ENCODE measurements around the gene TAS2R60. TPM values are rescaled to one million over a fixed set of nuclear protein-coding genes. Genes with fewer than 3 reads are reported as not detected.

TAS2R60 gene
- total and polyA plus RNA-seq, 2 of the 4 experiments (the other 2 are of a cell fraction): not detected

- no peak overlapping the region for H4K91ac ChIP-seq (ENCODE audit: insufficient read depth, low read depth, low read length)
- H2AFZ ChIP-seq (replicated peaks; ENCODE audit: low read length, poor library complexity): no peak overlapping the region
- in situ Hi-C loops (cut with MboI; ENCODE audit: low sequenced_read_pairs) (no loop called here), dilution Hi-C loops (cut with HindIII; ENCODE audit: low sequenced_read_pairs, unreplicated experiment) (no loop called here), intact Hi-C loops (cut with micrococcal nuclease) (loop anchor here (5.0 kb wide), 1 partner anchor 75 kb away; no protein-coding TSS in a partner anchor)
- DNase-seq (peak; percentile 62), ATAC-seq (ENCODE audit: low read depth) (peak; percentile 55)
- H4K5ac ChIP-seq (ENCODE audit: low read depth, low read length): no peak overlapping the region
- no peak overlapping the region for H3K9ac ChIP-seq (ENCODE audit: low read depth, low read length)
- H3K56ac ChIP-seq (ENCODE audit: extremely low read depth, insufficient read depth, low read length): no peak overlapping the region
- no peak overlapping the region for H3K4ac ChIP-seq (ENCODE audit: low read depth, low read length)
- H3K27ac ChIP-seq (ENCODE audit: insufficient read depth, low read length): no peak overlapping the region
- H2BK15ac ChIP-seq (ENCODE audit: low read depth, low read length): no peak overlapping the region
- TF ChIP-seq FOS (IDR thresholded peaks at IDR 0.05; ENCODE audit: low read depth, low read length) (no peak), CHD1 (IDR thresholded peaks at IDR 0.05; ENCODE audit: low read depth, low read length) (no peak), MXI1 (IDR thresholded peaks at IDR 0.05; ENCODE audit: borderline replicate concordance, low read depth, low read length) (no peak), CTCF (conservative IDR thresholded peaks at IDR 0.05; ENCODE audit: low read depth, low read length) (no peak), ELK1 (IDR thresholded peaks at IDR 0.05; ENCODE audit: borderline replicate concordance, low read depth, low read length) (no peak), USF2 (IDR thresholded peaks at IDR 0.05; ENCODE audit: low read depth, low read length) (0 out of 2 replicates have a peak, but pooled peaks have one; percentile 13), POLR2A (IDR thresholded peaks at IDR 0.05; ENCODE audit: low read depth, low read length) (no peak), CEBPB (IDR thresholded peaks at IDR 0.05; ENCODE audit: low read depth, low read length) (no peak), MAZ (IDR thresholded peaks at IDR 0.05; ENCODE audit: borderline replicate concordance, low read depth, low read length) (no peak), SMC3 (IDR thresholded peaks at IDR 0.05; ENCODE audit: low read depth, low read length) (no peak), RAD21 (IDR thresholded peaks at IDR 0.05; ENCODE audit: low read length) (no peak), RCOR1 (IDR thresholded peaks at IDR 0.05; ENCODE audit: insufficient replicate concordance, low read length) (no peak), MAFK (IDR thresholded peaks at IDR 0.05; ENCODE audit: low read depth, low read length) (peak; percentile 72), BHLHE40 (IDR thresholded peaks at IDR 0.05; ENCODE audit: low read depth, low read length) (peak; percentile 77), NFE2L2 (IDR thresholded peaks at IDR 0.05; ENCODE audit: low read depth, low read length) (no peak)
- WGBS, 2 experiments (ENCODE audit: extremely low coverage in 2 of 2, insufficient read length in 1 of 2): 100% methylated on average over 1 of the region's 5 CpGs; no CpG with 5 or more reads in 1 of the 2 experiments
- H3K27me3 ChIP-seq (ENCODE audit: control insufficient read depth, insufficient read depth, low read length): no peaks in the 10 kb centered on the region
- H3K4me2 ChIP-seq (ENCODE audit: low read depth, low read length): no peak overlapping the region
- no peak overlapping the region for H2AK9ac ChIP-seq (replicated peaks; ENCODE audit: low read depth, low read length, poor library complexity)
- H2BK20ac ChIP-seq (ENCODE audit: low read depth, low read length): no peak overlapping the region
- no peaks in the 10 kb centered on the region for H3K9me1 ChIP-seq (ENCODE audit: insufficient read depth, low read length)
- H4K20me1 ChIP-seq (ENCODE audit: insufficient read depth, low read length): no peaks in the 10 kb centered on the region
- H2BK120ac ChIP-seq (ENCODE audit: low read depth, low read length): no peak overlapping the region
- H2BK5ac ChIP-seq (ENCODE audit: low read depth, low read length, poor library complexity, severe bottlenecking): no peak overlapping the region
- CTCF ChIA-PET: interaction anchor here (0.9 kb wide), 1 partner anchor 29 kb away, joined by 3 read pairs; no protein-coding TSS in a partner anchor
- BruUV-seq (replicated peaks): no TSS peak
- H3K23ac ChIP-seq (ENCODE audit: low read depth, low read length): no peak overlapping the region
- no peak overlapping the region for H2AK5ac ChIP-seq (ENCODE audit: low read depth, low read length)
- no peak overlapping the region for H3K18ac ChIP-seq (ENCODE audit: low read depth, low read length)
- no peak overlapping the region for H4K8ac ChIP-seq (ENCODE audit: low read depth in 2 of 2, low read length in 2 of 2)
- H3K36me3 ChIP-seq (ENCODE audit: control insufficient read depth, insufficient read depth, low read length): no peaks in the 10 kb centered on the region
- H3K4me3 ChIP-seq (ENCODE audit: insufficient read depth, low read depth, low read length): no peak overlapping the region
- H3K9me3 ChIP-seq (ENCODE audit: control insufficient read depth, insufficient read depth, low read length): no peaks in the 10 kb centered on the region
- peaks cover 4% of the 10 kb centered on the region for H3K4me1 ChIP-seq (ENCODE audit: control insufficient read depth, insufficient read depth, low read length)
- H3K14ac ChIP-seq (replicated peaks; ENCODE audit: low read depth, low read length): no peak overlapping the region
- no peaks in the 10 kb centered on the region for H3K79me1 ChIP-seq (ENCODE audit: low read depth in 1 of 2, low read length in 2 of 2)
- POLR2A ChIA-PET (ENCODE audit: unreplicated experiment): no interaction called here
Measured at GRCh38 chr7:143487566-143487965, 44.3 kb downstream of the TAS2R60 start.

All from IMR-90 (cell line).